OCI-LY3 (cell line): ENCODE results near the gene CAMTA1.

Experiments used
- H2AFZ ChIP-seq: fragments of 200-600, 300-600 bp; shearing (Covaris generic); 2 replicates; pipeline ENCODE4 v1.6.0; 2014; ENCODE audit warnings: antibody characterized with exemption, low read depth, low read length
- H3K27ac ChIP-seq: fragments of 200-600, 300-600 bp; sonication (generic); 2 replicates; pipeline ENCODE4 v1.5.1; 2014; ENCODE audit warnings: mild to moderate bottlenecking, low read length, moderate library complexity, mixed read lengths
- H3K27me3 ChIP-seq: fragments of 200-600, 300-600 bp; sonication (generic); 2 replicates; pipeline ENCODE4 v1.6.1; 2014; ENCODE audit warnings: low read depth, low read length, mixed read lengths
- H3K36me3 ChIP-seq: fragments of 200-600, 300-600 bp; sonication (generic); replicated peaks from 2 replicates; pipeline ENCODE3; 2014; ENCODE audit warnings: low read depth, low read length, mixed read lengths
- H3K4me1 ChIP-seq: fragments of 300-600, 200-600 bp; sonication (generic); 2 replicates; pipeline ENCODE4 v1.6.1; 2014; ENCODE audit warnings: low read length, mixed read lengths
- H3K4me2 ChIP-seq: fragments of 200-600, 300-600 bp; sonication (generic); 2 replicates; pipeline ENCODE4 v1.6.1; 2014; ENCODE audit warnings: low read length, mixed read lengths
- H3K4me3 ChIP-seq: fragments of 300-600, 200-600 bp; sonication (generic); 2 replicates; pipeline ENCODE4 v1.5.1; 2014; ENCODE audit warnings: antibody characterized with exemption, mild to moderate bottlenecking, low read length, moderate library complexity
- H3K79me2 ChIP-seq: fragments of 300-600, 200-600 bp; shearing (Covaris generic); 2 replicates; pipeline ENCODE4 v1.6.1; 2014; ENCODE audit warnings: mild to moderate bottlenecking, low read length, mixed read lengths
- H3K9ac ChIP-seq: fragments of 300-600, 200-600 bp; shearing (Covaris generic); 2 replicates; pipeline ENCODE4 v1.6.0; 2014; ENCODE audit warnings: mild to moderate bottlenecking, low read length, moderate library complexity
- H3K9me3 ChIP-seq: fragments of 200-600, 300-600 bp; shearing (Covaris generic); 2 replicates; pipeline ENCODE4 v1.6.1; 2014; ENCODE audit warnings: low read length, mixed read lengths; ENCODE audit not compliant: insufficient read depth
- H4K20me1 ChIP-seq: fragments of 200-600, 300-600 bp; sonication (generic); 2 replicates; pipeline ENCODE4 v1.6.1; 2016; ENCODE audit warnings: low read length, mixed read lengths; ENCODE audit not compliant: insufficient read depth
- EZH2phosphoT487 ChIP-seq: fragments of 200-600 bp; shearing (Covaris generic); IDR thresholded peaks from 2 replicates; pipeline ENCODE4 v1.6.1; 2018; ENCODE audit warnings: antibody characterized with exemption, mixed run types, low read depth
- TF ChIP-seq, protein P1 (sequence below): fragments of 200-600, 300-600 bp; sonication (generic); IDR thresholded peaks from 2 replicates; pipeline ENCODE4 v1.5.1; 2014; ENCODE audit warnings: antibody characterized with exemption, low read length, low read depth

The CAMTA1 gene

DNA sequence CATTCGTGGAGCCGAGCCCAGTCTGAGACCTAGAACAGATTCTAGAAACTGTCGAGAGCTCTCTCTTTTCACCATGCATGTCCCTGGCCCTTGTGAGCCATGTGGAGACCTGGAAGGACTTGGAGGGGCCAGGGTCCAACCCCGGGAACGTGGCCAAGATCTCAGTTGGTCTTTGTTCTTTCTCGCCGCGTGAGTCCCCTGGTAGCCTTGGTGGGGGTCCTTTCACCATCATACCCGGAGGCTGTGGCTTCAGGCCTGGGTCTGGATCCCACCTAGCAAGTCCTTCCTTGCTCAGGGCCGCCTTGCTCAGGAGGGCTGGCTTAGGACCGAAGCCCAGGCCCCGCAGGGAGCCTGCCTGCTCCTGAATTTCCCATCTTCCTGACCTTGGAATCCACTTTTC, 168.0 kb downstream of the CAMTA1 start:
- no peak overlapping the region for H3K4me3 ChIP-seq
- H3K4me2 ChIP-seq = no peak overlapping the region
- H2AFZ ChIP-seq = no peak overlapping the region
- no peaks in the 10 kb centered on the region for H3K79me2 ChIP-seq
- H4K20me1 ChIP-seq = no peaks in the 10 kb centered on the region
- TF ChIP-seq, protein P1, sequence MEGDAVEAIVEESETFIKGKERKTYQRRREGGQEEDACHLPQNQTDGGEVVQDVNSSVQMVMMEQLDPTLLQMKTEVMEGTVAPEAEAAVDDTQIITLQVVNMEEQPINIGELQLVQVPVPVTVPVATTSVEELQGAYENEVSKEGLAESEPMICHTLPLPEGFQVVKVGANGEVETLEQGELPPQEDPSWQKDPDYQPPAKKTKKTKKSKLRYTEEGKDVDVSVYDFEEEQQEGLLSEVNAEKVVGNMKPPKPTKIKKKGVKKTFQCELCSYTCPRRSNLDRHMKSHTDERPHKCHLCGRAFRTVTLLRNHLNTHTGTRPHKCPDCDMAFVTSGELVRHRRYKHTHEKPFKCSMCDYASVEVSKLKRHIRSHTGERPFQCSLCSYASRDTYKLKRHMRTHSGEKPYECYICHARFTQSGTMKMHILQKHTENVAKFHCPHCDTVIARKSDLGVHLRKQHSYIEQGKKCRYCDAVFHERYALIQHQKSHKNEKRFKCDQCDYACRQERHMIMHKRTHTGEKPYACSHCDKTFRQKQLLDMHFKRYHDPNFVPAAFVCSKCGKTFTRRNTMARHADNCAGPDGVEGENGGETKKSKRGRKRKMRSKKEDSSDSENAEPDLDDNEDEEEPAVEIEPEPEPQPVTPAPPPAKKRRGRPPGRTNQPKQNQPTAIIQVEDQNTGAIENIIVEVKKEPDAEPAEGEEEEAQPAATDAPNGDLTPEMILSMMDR = no peak
- TF ChIP-seq EZH2phosphoT487 = no peak
- H3K36me3 ChIP-seq = no peaks in the 10 kb centered on the region
- H3K9ac ChIP-seq = no peak overlapping the region
- no peaks in the 10 kb centered on the region; the same call in 1 of the 2 replicates for H3K27me3 ChIP-seq
- H3K9me3 ChIP-seq = no peaks in the 10 kb centered on the region
- H3K27ac ChIP-seq = no peak overlapping the region
- no peaks in the 10 kb centered on the region for H3K4me1 ChIP-seq

- Histone ChIP-seq H3K4me2 (no peak overlapping the region), H4K20me1 (no peaks in the 10 kb centered on the region), H3K27me3 (no peaks in the 10 kb centered on the region; the same call in 1 of the 2 replicates), H3K27ac (no peak overlapping the region), H3K79me2 (no peaks in the 10 kb centered on the region), H3K9ac (no peak overlapping the region), H3K4me1 (no peaks in the 10 kb centered on the region), H3K9me3 (no peaks in the 10 kb centered on the region), H3K4me3 (no peak overlapping the region), H3K36me3 (no peaks in the 10 kb centered on the region), H2AFZ (no peak overlapping the region)
- TF ChIP-seq EZH2phosphoT487 = no peak
- TF ChIP-seq, protein P1 = no peak
Observed at GRCh38 chr1:6953907-6954364, 168.7 kb downstream of the CAMTA1 start.

- Histone ChIP-seq H3K4me2 (no peak overlapping the region), H2AFZ (no peak overlapping the region), H3K79me2 (no peaks in the 10 kb centered on the region)
Observed at GRCh38 chr1:6954591-6954990, 169.3 kb downstream of the CAMTA1 start.

GRCh38 chr1:6955357-6956094, 170.3 kb downstream of the CAMTA1 start:
- no peak overlapping the region for H3K4me2 ChIP-seq
- TF ChIP-seq, protein P1 = no peak
- TF ChIP-seq EZH2phosphoT487 = no peak
- no peaks in the 10 kb centered on the region for H3K79me2 ChIP-seq
- H3K9me3 ChIP-seq = no peaks in the 10 kb centered on the region
- H4K20me1 ChIP-seq = no peaks in the 10 kb centered on the region
- H3K36me3 ChIP-seq = no peaks in the 10 kb centered on the region
- H3K27ac ChIP-seq = no peak overlapping the region
- H3K4me1 ChIP-seq = no peaks in the 10 kb centered on the region
- H3K4me3 ChIP-seq = no peak overlapping the region
- H3K27me3 ChIP-seq = no peaks in the 10 kb centered on the region; the same call in 1 of the 2 replicates
- H2AFZ ChIP-seq = no peak overlapping the region
- H3K9ac ChIP-seq = no peak overlapping the region

More at GRCh38 chr1:6954591-6954990, 169.3 kb downstream of the CAMTA1 start:
- Histone ChIP-seq H3K27ac (no peak overlapping the region), H3K4me3 (no peak overlapping the region), H3K9ac (no peak overlapping the region), H4K20me1 (no peaks in the 10 kb centered on the region), H3K36me3 (no peaks in the 10 kb centered on the region), H3K9me3 (no peaks in the 10 kb centered on the region), H3K27me3 (no peaks in the 10 kb centered on the region; the same call in 1 of the 2 replicates), H3K4me1 (no peaks in the 10 kb centered on the region)
- no peak for TF ChIP-seq EZH2phosphoT487
- TF ChIP-seq, protein P1 = no peak
